AG08396 (cell line): ENCODE measurements around the gene SORBS2.

Experiments used
- DNase-seq: peaks from one replicate; pipeline ENCODE4 v3.0.0; 2012; ENCODE audit warnings: low spot score, mixed read lengths

SORBS2 gene

GRCh38 chr4:185634066-185634652, 177.8 kb downstream of the SORBS2 start:
- no peak for DNase-seq

DNA sequence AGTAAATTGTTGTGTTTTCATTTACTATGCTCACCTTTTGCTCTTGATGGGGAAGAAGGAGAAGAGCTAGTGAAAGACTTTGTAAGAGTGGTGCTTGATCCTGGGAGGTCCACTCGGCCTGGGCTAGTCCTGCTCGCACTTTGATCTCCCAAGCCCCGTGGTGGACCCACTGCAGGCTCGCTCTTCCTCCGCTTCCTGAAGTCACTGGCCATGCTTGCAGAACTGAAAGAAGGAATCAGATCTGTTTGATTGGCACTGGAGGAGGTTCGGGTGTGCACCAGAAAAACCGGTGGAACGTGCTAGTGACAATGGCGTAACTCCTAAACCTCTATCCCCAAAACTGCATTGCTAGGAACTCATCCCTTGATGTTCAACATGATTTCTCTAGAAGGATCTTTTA, 185.2 kb downstream of the SORBS2 start:
- no peak for DNase-seq

DNA sequence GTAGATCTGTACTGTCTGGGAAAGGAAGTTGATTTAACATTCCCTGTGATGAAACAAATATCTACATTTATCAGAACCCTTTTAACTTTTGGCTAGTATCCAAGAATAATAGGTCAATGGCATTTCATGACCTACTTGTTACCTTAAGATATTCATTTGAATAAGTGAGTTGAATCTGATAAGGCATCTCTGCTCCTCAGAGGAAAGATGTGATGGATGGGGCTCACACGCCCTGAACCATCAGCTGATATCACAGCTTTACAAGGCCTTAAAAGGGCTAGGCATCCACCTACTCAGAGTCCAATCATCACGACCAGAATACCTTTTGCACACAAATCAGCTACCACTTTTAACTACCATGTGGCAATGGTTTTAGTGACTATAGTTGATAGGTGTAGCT, 186.5 kb downstream of the SORBS2 start:
- DNase-seq: no peak

- no peak for DNase-seq
These were observed 187.8 kb downstream of the SORBS2 start for GRCh38 chr4:185624259-185624589.

- DNase-seq: no peak
These were observed 188.3 kb downstream of the SORBS2 start for GRCh38 chr4:185623444-185624258.

- DNase-seq: no peak
These were observed 203.8 kb downstream of the SORBS2 start for GRCh38 chr4:185608185-185608584.

DNA sequence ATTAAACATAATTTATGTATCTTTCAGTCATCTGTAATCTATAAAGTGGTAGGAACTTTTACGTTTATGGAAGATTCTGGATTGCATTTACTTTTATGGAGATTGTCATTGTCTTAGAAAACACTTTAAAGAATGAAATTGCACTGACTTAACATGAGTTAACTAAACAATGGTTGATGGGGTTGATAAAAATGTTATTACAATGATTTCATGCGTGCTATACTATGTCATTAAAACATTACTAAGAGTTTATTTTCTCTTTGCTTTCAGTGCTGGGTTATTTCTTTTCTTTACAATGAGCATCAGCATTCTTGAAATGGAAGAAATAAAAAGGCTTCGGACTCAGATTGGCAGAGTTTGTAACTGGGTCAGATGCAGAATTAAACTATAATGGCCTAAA, 209.6 kb downstream of the SORBS2 start:
- DNase-seq: no peak

DNA sequence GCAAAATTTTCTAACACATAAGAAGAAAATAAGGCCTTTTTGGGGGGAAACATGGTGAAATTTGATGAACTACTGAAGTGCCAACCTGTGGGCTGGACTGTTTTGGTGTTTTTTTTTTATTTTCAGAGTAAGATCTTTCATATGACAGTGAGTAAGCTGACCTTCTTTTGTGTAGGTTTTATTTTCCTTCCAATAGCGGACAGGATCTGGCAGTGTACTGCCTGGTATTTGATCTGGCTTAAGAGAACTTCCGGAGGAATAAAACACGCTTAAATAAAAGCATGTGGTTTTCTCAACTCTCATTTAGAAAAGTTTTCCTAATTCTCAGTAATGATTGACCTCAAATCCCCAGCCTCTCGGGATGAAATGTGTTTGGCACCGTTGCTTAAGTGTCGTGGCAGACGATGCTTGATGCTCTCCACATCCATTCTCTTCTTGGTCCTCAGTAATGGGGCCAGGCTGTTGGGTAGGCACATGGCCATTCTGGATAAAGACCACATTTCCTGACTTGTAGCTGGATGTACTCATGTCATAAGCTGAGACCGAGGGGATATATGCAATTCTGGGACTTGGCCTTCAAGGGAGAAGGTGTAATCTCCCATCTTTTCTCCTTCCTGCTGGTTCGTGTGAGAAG, 211.1 kb downstream of the SORBS2 start:
- no peak for DNase-seq

DNA sequence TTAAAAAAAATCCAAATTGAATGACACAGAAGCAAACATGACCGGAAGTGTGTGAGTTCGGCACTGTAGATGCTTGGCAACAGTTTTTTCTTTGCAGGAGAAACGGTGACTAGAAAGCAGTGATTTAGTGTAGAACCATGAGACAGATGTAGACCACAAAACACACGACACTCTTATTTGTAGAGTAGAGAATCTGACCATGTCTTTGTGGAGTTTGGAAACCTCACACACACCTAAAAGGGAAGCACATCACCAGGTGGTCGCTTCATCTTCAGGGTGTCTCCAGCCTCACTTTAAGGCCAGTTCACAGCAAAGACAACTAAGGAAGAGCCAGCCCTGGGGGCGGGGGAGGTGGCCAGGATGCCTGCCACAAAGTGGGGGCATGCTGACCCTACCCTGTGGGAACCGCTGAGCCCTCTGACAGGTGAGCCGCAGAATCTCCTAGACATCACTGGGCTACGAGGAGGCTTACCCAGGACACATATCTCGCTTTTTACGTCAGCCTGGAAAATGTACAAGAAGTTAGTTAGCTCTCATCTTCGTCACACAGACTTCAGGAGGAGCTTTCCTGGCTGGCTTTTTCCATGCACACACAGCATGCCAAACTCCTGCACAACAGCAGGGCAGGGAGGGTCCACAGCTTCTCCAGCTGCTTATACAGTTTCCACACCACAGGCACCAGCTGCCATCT, 212.3 kb downstream of the SORBS2 start:
- no peak for DNase-seq

DNA sequence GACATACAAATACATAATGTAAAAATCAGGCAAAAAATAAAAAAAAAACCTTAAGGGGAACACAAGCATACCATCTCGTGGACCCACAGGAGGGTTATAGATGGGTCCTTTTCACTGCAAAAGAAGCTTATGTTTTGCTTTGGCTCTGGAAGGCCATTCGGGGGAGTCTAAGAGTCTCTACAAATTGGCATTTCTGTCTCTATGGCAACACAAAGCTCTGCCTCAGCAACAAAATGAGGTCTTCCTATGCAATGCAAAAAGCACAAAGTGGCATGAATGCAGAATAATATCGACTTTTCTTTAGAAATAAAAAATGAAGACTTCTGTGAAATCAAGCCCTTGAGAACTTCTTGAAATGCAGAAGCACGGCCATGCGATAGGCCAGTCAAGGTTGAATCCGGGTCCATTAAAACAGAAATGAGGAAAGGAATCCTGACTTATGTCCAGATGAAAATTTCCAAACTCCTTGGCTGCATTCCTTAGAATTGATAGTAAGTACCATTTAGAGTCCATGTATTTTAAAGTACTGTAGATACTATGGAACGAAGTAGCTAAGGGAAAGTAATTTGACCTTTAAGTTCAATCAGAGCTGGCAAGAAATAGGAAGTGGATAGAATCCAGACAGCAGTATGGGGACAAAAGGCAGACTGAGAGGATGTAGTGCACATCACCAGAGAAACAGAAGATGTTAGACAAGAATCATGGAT, 213.0 kb downstream of the SORBS2 start:
- no peak for DNase-seq

DNA sequence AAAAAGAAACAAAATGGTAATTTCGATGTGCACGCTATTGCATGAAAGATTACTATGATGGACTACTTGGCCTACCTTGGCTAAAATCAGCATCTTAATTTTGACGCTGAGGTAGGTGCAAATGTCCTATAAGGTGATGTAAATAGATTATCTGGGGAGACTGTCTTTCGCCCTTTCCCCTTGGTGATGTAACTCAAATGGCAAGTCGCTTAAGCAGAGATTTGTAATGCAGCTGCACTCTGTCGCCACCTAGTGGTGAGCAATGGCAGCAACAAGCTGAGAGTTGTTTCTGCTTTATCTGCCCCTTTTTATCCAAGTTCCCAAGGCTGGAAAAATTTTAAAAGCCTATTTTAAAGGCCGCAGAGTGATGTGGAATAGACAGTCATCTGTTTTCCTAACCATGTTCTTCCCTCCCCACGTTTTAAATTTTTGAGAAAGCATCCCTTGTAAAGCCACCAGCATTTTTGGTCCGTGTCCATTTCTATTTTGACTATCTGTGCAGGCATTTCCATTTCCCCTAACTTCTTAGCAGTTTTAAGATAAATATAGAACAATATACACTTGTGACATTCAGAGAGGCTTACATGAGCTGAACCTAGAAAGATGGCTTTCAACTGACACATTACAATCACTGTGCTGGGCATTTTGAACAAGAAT, 214.3 kb downstream of the SORBS2 start:
- DNase-seq: peak; percentile 76

- DNase-seq: no peak
These were observed 219.0 kb downstream of the SORBS2 start for GRCh38 chr4:185592845-185593488.

- DNase-seq: no peak
These were observed 219.6 kb downstream of the SORBS2 start for GRCh38 chr4:185592438-185592837.

DNA sequence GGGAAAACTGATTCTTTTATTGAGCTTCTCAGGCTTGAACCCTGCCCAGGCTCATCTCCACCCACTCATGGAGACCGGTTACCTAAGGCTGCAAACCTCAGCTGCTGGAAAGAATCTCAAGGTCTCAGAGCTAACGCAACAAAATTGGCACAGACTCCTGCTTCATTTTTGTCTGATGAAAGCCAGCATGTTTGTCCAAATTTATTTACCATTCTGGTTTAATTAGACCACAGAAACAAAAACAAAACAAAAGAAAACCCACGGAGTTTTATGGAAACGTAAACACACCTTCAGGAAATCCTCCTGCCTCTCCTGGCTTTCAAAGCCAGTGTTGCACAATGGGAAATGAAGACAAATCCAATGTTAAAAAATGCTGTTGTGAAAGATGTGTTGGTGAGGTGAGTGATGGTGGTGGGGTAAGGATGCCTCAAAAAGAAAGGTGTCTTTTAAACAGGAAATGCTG, 220.3 kb downstream of the SORBS2 start:
- DNase-seq: no peak

- DNase-seq: no peak
These were observed 221.0 kb downstream of the SORBS2 start for GRCh38 chr4:185590982-185591381.

GRCh38 chr4:185589067-185589836, 222.7 kb downstream of the SORBS2 start:
- DNase-seq: no peak

GRCh38 chr4:185587427-185588161, 224.4 kb downstream of the SORBS2 start:
- DNase-seq: no peak

DNA sequence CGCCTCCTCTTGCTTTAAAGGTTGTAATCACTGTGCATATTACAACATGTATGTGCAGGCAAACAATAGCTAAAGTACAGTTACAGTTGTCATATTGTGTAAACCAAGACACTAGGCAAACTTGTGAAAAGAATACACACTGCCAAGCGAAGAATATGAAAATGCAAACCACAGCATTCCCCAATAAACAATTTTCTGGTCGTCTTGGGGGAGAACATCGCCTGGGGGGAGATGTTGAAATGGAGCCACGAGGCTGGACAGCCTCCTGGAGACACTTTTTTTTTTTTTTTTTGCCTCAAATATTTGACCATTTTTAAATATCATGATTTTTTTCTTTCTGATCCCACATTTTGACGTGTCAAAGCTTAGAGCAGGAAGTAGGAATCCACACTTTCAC, 225.0 kb downstream of the SORBS2 start:
- DNase-seq: no peak

GRCh38 chr4:185585211-185585610, 226.8 kb downstream of the SORBS2 start:
- DNase-seq: no peak

- DNase-seq: no peak
These were observed 228.2 kb downstream of the SORBS2 start for GRCh38 chr4:185583813-185584212.
